T-helper 2 cell treated with Interferon-gamma antibody and Interleukin-4, amounts not matched to agents 100 ng/mL and 5 ng/mL, for 36 hours (primary cell): ENCODE data around the gene OR5K2. TPM values are rescaled to one million over a fixed set of nuclear protein-coding genes. Genes with fewer than 3 reads are reported as not detected.

Source experiments
- intact Hi-C: fragments of 100-400 bp; cut with micrococcal nuclease; formaldehyde crosslinking; loops from one replicate; pipeline ENCODE4 v1.15.1; 2023
- total RNA-seq: library from RNA; stranded (reverse); gene quantifications from 2 replicates; pipeline ENCODE4 v1.2.3, GENCODE V29; 2022

OR5K2 gene
- total RNA-seq, 1 donor from 2014 or later, result not detected

DNA sequence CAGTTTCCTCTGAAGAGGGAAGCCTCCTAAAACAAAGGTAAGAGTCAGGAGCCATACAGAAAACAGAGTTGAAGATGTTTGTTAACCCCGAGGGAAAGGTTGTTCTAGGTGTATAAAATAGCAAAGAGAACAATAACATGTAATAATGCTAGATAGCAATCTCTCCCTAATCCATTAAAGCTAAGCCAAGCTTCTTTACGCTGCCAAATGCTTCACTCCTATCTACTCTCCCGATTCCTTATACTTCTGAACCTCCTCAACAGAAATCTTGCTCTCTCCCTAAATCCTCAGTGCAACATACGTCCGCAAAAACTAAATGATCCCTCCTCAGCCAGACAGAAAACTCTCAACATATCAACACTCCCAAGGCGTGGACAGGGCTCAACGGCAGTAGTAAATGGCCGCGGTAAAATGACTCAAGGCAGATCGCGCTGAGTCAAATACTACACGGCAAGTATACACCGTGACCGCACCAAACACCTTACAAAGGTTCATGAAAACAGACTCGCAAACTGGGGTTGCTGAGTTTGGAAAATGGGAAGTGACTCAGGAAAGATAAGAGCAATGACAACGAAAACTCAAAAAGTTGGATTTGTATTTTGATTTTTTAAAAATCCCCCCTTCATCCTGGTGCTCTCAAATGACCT is 24.5 kb downstream of the OR5K2 start:
- intact Hi-C loops, result loop anchor here (1.0 to 2.0 kb wide), 8 partner anchors 15 to 1739 kb away; partner anchors contain the start of genes ARL6, CPOX, DCBLD2 and TBC1D23

DNA sequence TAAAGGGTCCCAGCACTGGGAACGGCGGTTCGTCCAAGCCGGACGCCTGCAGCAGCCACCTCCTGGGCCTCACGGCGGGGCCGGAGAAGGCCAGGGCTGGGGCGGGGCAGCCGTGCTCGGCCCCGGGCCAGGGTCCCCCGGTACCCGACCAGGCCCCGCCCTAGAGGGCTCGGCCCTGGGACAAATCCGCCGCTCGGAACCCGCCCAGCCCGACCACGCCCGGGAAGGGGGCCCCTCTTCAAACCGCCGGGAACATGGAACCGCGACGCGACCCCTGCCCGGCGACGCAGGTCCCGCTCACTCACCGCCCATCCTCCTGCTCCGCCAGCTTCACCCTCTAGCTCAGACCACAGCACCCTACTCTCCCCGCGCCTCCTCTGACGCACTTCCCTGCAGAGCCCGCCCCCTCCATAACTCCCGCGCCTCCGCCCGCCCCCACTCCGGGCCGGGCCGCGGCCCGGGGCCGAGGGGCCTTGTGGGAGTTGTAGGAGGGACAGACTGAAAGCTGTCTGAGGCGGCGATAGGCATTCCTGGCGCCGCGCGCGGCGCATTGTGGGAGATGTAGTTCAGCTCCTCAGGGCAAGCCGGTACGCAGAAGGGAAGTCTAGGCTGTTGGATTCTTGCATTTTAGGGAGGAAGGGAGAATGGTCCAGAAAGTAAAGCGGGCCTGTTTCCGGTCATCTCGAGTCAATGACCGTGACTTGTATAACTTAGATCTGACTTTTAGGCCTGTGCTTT is 25.2 kb downstream of the OR5K2 start, which contains the start of gene CLDND1:
TSS of gene CLDND1 (minus strand) at position 359 of the 738 bp plus-strand sequence. CDS start 1,478 bp downstream, outside the sequence.
- intact Hi-C loops, result loop anchor here (1.0 to 2.0 kb wide), 9 partner anchors 14 to 1738 kb away; partner anchors contain the start of genes ARL6, CPOX, DCBLD2 and TBC1D23

DNA sequence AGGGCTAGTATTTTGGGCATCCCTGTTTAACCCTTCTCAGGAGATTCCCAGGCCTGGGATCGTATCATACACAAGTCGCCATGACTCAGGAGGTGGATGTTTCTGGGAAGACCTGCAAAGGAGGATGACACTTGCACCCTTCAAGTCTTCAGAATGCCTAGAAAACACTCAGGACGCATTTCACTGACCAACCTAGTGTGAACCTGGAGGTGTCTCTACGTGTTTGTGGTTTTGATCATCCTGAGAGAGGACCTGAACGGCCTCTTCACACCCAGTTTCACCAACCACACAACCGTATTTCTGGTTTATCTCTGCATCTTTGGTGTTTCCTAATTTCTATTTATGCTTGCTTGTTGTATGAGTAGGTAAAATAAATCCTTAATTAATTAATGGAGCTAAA is 28.0 kb downstream of the OR5K2 start:
- intact Hi-C loops, result no loop called here

DNA sequence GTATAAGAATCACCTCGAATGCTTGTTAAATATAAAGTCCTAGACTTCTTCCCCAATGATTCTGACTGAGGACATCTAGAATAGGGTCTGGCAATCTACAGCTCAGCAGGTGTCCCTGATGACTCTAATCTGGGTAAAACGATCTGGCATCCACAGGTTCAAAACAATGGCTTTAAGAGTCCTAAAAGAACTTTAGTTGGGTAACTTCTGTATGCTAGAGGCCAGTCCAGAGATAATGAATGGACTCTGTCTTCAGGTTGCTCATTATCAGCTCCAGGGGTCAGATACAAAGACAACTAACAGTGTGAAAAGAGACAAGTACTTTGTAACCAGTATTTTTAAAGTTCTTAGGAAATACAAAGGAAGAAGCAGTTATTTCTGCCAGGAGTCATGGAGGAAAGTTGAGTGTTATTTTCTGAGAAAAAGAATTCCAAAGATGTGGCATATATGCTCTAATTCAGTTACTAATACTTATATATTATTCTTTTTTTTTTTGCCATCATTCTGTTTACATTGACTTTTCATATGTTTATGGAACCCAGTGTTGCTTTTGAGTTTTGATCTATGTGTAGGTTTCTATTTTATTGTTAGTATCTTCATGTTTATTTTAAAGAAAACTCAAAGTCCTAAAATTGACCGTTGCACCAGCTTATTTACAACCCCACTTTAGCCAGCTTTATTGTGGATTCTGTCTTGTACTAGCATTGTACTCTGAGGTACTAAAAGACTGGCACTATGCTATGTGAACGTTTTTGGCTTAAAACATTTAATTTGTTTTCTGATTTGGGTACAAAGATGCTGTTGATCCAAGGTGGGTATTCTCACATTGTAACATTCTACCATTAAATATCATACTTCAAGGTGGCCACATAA is 31.2 kb downstream of the OR5K2 start:
- intact Hi-C loops, result no loop called here

DNA sequence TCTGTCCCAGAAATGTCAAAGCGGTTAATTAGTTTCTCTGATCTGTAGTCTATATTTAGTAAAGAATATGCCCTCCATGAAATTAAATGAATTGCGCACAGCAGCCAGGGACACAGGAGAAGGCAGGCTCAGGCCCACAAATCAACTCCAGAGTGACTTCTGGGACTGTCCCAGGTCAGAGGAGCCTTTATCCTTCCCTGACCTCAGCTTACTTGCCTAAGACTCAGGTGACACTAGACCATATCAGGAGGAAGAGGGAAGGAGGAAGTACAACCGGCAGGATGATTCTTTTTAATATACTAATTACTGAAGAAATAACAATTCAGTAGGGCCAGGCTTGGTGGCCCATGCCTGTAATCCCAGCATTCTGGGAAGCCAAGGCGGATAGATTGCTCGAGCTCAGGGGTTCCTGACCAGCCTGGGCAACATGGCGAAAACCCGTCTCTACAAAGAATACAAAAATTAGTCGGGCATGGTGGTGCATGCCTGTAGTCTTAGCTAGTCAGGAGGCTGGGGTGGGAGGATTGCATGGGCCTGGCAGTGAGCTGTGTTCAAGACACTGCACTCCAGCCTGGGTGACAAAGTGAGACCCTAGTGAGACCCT is 32.5 kb downstream of the OR5K2 start:
- intact Hi-C loops, result no loop called here

DNA sequence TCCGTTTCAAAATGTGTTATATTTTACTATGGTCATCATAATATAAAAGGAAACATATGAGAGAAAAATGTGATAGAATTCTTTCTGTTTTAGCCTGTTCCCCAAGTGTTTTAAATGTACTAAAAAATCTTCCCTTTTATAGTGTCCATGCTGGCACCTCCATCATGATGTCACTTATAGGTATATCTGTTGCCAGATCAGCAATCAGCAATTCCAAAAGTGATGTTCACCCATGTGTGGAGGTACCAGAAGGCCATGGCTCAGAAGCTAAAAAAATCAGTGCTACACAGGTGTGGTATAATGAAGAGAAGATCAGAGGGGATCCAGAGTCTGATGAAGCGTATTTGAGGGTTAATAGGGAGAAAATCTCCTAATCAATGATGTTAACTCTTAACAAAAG is 33.2 kb downstream of the OR5K2 start:
- intact Hi-C loops, result no loop called here

DNA sequence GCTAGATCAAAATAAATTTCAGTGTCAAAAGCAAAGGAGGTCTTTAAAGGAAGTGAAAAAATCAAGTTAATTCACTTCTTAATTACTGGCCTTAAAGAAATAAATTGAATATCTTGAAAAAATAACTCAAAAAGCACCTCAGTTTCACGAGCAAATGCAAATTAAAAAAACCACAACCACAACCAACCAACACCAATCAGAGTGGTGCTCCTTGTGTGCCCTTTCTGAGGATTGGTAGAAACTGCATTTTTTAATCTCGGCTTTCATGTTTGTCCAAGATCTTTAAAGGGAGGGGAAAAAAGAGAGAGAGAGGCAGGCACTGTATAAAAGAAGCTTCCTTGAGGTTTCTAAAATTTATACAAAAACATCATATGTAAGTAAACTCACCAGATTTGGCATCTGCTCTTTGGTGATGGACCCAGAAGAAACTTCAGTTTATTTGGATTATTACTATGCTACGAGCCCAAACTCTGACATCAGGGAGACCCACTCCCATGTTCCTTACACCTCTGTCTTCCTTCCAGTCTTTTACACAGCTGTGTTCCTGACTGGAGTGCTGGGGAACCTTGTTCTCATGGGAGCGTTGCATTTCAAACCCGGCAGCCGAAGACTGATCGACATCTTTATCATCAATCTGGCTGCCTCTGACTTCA is 34.3 kb downstream of the OR5K2 start, which contains the start of gene GPR15:
TSS of gene GPR15 (plus strand) at position 357 of the 653 bp plus-strand sequence. CDS start at position 413, 56 bp downstream.
- intact Hi-C loops, result no loop called here

DNA sequence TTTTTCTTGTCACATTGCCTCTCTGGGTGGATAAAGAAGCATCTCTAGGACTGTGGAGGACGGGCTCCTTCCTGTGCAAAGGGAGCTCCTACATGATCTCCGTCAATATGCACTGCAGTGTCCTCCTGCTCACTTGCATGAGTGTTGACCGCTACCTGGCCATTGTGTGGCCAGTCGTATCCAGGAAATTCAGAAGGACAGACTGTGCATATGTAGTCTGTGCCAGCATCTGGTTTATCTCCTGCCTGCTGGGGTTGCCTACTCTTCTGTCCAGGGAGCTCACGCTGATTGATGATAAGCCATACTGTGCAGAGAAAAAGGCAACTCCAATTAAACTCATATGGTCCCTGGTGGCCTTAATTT is 34.8 kb downstream of the OR5K2 start:
- intact Hi-C loops, result no loop called here

DNA sequence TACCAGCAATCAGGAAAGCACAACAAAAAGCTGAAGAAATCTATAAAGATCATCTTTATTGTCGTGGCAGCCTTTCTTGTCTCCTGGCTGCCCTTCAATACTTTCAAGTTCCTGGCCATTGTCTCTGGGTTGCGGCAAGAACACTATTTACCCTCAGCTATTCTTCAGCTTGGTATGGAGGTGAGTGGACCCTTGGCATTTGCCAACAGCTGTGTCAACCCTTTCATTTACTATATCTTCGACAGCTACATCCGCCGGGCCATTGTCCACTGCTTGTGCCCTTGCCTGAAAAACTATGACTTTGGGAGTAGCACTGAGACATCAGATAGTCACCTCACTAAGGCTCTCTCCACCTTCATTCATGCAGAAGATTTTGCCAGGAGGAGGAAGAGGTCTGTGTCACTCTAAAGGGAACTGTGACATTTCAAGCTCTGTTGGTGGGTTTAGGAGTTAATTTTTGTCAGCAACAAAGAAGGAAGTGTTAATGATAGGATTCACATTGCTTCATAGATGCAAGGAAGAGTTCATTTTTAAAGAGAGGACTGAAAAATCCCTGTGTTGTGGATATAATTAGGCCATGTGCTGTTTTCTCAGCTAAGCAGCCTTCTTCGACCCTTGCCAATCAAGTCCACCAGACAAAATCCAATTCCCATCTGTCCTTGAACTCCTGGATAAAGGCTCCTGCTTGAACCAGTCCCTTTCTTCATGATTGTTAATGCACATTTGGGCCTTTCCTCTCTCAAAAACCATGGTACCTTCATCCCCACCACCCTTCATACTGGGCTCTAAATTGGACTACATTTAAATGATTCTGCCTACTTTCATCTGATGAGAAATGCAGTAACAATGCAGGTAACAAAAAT is 35.5 kb downstream of the OR5K2 start:
- intact Hi-C loops, result no loop called here

DNA sequence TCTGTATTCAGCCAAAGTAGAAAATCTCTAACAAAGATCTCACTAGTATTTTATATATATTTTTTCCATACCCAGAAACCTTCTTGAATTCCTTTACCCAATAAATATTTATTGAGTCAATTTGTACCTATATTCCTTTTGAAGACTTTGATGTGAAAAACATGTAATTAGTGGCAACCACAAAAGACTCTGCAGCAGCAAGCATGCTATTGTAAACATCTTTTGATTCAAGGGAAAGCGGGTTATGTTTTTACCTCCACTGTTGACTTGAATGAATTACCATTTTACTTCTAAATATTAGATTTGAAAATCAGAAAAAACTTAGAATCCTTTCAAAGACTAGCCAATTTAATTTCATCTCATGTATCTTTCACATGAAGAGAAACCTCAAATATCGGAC is 36.7 kb downstream of the OR5K2 start:
- intact Hi-C loops, result no loop called here

DNA sequence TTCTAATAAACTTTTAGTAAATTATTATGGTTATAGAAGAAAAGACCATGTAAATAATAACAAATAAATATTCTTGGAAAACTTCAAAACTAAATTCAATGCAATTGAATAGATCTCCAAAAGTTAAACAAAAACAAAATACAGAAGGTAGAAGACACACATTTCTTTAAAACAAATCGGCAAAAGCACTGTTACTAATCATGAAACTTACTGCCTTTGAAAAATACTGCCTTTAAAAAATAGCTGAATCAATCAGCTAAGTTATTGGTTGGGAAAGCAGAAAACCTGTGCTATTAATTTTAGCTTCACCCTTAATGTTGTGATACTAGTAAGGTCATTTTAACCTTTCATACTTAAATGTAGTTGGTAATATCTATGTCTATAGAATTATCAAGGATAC is 37.3 kb downstream of the OR5K2 start:
- intact Hi-C loops, result no loop called here

DNA sequence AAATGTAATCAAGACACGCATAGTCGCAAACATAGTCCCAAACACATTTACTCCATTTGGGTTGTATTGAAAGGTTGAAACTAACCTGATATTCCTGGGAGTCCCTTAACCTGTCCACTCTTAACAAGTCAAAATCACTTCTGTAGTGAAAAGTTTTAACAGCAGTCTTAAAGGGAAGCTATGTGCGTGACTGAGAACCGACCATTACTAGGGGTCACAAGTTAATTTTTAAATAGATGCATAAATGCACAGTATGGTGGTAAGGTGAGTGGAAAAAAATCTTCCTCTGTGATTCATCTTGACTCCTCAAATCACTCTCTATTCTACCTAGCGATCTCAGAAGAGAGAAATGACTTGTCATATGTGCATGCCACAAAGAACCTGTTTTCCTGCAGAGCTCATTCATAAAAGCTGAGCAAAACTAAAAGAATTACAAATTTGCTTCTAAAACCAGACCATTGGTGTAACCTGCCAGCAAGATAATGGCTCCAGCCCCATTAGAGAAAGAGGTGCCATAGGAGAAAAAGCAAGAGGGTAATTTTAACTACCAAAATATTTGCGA is 39.1 kb downstream of the OR5K2 start:
- intact Hi-C loops, result loop anchor here (1.0 to 2.0 kb wide), 2 partner anchors 14 to 20 kb away; partner anchors contain the start of gene CLDND1

DNA sequence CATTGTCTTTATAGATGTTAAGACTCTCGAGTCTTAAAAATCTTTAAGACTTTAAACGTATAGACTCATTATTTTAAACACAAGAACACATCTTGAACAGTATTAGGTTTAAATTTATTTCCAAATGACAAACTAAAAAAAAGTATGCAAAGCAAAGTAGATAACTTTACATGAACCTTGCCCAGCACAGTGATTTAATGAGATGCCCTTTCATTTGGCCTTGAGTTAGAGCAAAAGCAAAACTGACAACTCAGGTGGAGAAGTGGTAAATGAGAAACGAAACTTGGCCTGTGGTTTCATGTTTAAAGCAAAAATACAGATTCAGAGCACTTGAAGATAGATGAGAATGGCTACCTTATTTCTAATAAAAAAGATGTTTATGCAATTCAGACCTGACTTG is 42.9 kb downstream of the OR5K2 start:
- intact Hi-C loops, result loop anchor here (1.0 kb wide), 3 partner anchors 17 to 22 kb away; no protein-coding TSS in a partner anchor

DNA sequence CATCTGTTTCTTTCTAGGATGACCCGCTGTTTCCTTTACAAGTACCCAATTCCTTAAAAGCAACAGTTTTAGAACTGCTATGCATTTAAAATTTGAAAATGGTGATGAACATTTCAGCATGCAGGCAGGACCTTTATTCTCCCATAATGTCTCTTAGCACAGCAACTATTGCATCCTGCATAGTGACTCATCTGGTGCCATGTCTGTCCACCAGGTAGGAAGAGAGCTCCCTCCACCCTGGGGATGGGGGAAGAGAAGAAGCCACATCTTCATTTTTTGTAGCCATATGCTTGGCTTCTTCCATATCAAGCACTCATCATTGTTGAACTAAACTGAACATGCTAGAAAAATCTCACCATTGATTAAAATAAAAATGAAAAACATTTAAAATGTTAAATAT is 44.2 kb downstream of the OR5K2 start:
- intact Hi-C loops, result no loop called here

DNA sequence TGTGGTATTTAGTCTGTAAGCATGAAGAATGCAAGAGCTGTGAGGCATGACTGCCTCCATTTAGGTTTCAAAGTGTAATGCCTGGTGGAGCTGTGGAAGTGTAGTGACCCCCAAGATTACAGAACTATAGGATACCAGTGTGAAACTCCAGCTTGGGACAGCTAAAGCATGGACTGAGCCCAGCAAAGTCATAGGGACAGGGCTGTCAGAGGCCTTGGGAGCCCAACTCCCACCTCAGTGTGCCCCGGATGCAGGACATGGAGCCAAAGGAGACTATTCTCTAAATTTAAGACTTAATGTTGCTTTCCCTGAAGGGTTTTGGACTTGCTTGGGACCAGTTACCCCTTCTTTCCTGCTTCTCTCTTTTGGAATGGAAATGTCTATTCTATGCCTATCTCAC is 45.1 kb downstream of the OR5K2 start:
- intact Hi-C loops, result no loop called here

DNA sequence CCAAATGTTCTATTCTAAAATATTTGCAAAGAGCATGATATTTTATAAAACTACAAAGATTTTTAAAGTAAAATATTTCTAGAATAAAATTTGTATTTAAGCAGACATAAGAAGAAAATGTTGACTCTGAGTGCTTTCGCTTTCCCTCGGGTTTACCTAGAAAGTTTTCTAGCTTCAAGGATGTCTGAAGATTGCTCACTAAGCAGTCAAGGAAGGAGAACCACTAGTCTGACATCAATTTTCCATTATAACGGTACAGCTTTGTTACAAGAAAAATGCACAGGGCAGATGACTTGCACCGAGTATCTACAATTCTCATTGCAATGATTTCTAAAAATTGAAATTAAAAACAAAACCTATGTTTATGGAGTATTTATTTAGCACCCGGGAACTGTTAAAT is 48.5 kb downstream of the OR5K2 start:
- intact Hi-C loops, result loop anchor here (1.0 kb wide), 1 partner anchor 10 kb away; no protein-coding TSS in a partner anchor
